Breast epithelium (tissue), 4 donors: ENCODE measurements around the gene GCLC. TPM values are rescaled to one million over a fixed set of nuclear protein-coding genes. Genes with fewer than 3 reads are reported as not detected.

Source experiments
- DNase-seq, 2 donors: peaks; one replicate each; pipeline ENCODE4 v3.0.0-alpha.2; 2019; ENCODE audit warnings: low spot score in 2 of 2
- H3K27ac ChIP-seq, 2 donors: fragments of 200-600 bp; sonication (generic) in 1 of 2; one replicate each; pipeline ENCODE4 v1.5.1; 2016 to 2019; ENCODE audit warnings: mild to moderate bottlenecking in 1 of 2
- H3K27me3 ChIP-seq, 2 donors: fragments of 200-600 bp; sonication (generic) in 1 of 2; one replicate each; pipeline versions ENCODE4 v1.5.1 to v1.6.0; 2017 to 2019; ENCODE audit warnings: control low read depth in 1 of 2, mild to moderate bottlenecking in 1 of 2
- H3K36me3 ChIP-seq: fragments of 200-600 bp; one replicate; pipeline ENCODE4 v1.5.1; 2019
- H3K4me1 ChIP-seq, 2 donors: fragments of 200-600 bp; sonication (generic); one replicate each; pipeline ENCODE4 v1.5.1; 2016 to 2019; ENCODE audit warnings: control low read depth in 1 of 2
- H3K4me3 ChIP-seq, 3 donors: fragments of 200-600 bp; sonication (generic); 1 replicate in 2 of 3; 2 replicates in 1 of 3; pipeline ENCODE4 v1.5.1; 2016 to 2019; ENCODE audit warnings: mild to moderate bottlenecking in 3 of 3, moderate library complexity in 2 of 3
- H3K9me3 ChIP-seq, 2 donors: fragments of 200-600 bp; sonication (generic) in 1 of 2; one replicate each; pipeline ENCODE4 v1.5.1; 2016 to 2019; ENCODE audit warnings: control low read depth in 1 of 2
- POLR2A ChIP-seq: fragments of 450-650 bp; IDR thresholded peaks from one replicate; pipeline ENCODE4 v1.6.1; 2016; ENCODE audit warnings: antibody characterized with exemption, mild to moderate bottlenecking, moderate library complexity
- POLR2AphosphoS5 ChIP-seq, 3 donors: sonication (generic); formaldehyde crosslinking; IDR thresholded peaks; one replicate each; pipeline ENCODE4 v1.6.1; 2017; ENCODE audit warnings: antibody characterized with exemption in 3 of 3
- intact Hi-C: fragments of 100-400 bp; cut with DNase I; formaldehyde crosslinking; loops from one replicate; pipeline ENCODE4 v1.15.1; 2023; ENCODE audit warnings: low total_unique reads
- total RNA-seq, 3 donors: library from RNA; depleted of rRNA; stranded (reverse); fragments of >200 nt; gene quantifications; one replicate each; pipeline ENCODE4 v1.1.0, GENCODE V29; 2016
- TF ChIP-seq, protein P1 (sequence below), 3 donors: fragments of 450-650 bp; IDR thresholded peaks; one replicate each; pipeline ENCODE4 v1.5.1; 2016 to 2017; ENCODE audit warnings: antibody characterized with exemption in 3 of 3, mild to moderate bottlenecking in 3 of 3, moderate library complexity in 3 of 3

GCLC gene
- total RNA-seq, 3 donors from 2014 or later = 33.8 to 50.6 (median 39.0) TPM

DNA sequence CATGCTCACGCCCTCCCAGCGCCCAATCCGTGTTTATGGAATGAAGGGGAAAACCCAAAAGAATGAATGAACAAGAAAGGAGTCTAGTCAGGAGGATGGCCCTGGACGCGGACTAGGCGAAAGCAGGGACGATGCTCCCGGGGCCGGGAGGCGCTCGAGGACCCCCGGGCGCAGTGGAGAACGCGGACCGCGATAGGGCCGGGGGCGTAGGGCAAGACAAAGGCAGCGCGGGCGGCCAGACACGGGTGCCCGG is 758 bp downstream of the GCLC start:
- no peak for DNase-seq
- no peak for TF ChIP-seq POLR2AphosphoS5 (IDR thresholded peaks at IDR 0.05)
- no peak for TF ChIP-seq POLR2A
- Histone ChIP-seq H3K4me3 (peak overlapping the region; percentile 76 to 94 (median 91)), H3K9me3 (no peaks in the 10 kb centered on the region), H3K27ac (peak overlapping the region; percentile 89 to 96), H3K36me3 (no peaks in the 10 kb centered on the region), H3K4me1 (no peaks in the 10 kb centered on the region), H3K27me3 (no peaks in the 10 kb centered on the region)
- intact Hi-C loops = no loop called here

DNA sequence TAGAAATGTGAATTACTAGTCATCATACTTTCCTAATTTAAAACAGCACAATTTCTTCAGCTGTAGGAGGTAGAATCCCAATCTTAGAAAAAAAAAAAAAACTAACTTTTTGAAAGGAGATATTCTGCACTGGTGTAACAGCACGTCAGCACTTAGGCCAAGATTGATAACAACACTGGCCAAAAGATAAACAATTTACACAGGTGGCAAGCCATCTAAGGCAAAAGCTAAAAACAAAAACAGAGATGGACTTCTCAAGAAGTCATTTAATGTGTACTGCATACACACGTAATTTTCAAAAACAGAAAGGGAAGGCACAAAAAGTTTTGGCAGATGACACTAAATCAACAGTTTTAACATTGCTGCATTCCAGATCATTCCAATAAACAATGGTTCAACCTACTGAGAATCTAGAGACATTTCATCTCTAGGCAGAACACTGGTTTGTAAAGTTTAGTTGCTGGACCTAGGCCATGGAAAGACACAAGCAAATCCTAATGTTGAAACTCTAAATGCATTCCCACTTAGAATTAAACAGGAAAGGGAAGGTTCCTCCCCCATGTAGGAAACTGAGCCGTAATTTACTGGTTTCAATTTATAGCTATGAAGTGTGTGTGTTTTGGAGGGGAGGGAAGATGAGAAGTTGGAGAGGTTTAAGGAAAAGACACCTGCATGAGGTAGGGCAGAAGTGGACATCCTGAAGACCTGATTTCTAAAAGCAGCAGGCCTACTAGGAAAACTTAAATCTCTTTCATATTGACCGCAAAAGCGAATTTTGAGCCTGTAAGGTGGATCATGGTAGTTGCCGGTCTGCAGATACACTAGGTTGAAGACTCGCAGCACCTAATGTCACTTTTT is 1.3 kb downstream of the GCLC start:
- peak overlapping the region; percentile 89 to 96 for H3K27ac ChIP-seq
- H3K9me3 ChIP-seq = no peaks in the 10 kb centered on the region
- no peak for DNase-seq
- TF ChIP-seq POLR2AphosphoS5 (IDR thresholded peaks at IDR 0.05) (no peak), POLR2A (no peak)
- TF ChIP-seq, protein P1, sequence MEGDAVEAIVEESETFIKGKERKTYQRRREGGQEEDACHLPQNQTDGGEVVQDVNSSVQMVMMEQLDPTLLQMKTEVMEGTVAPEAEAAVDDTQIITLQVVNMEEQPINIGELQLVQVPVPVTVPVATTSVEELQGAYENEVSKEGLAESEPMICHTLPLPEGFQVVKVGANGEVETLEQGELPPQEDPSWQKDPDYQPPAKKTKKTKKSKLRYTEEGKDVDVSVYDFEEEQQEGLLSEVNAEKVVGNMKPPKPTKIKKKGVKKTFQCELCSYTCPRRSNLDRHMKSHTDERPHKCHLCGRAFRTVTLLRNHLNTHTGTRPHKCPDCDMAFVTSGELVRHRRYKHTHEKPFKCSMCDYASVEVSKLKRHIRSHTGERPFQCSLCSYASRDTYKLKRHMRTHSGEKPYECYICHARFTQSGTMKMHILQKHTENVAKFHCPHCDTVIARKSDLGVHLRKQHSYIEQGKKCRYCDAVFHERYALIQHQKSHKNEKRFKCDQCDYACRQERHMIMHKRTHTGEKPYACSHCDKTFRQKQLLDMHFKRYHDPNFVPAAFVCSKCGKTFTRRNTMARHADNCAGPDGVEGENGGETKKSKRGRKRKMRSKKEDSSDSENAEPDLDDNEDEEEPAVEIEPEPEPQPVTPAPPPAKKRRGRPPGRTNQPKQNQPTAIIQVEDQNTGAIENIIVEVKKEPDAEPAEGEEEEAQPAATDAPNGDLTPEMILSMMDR (IDR thresholded peaks at IDR 0.05) = no peak
- no peaks in the 10 kb centered on the region for H3K36me3 ChIP-seq
- no peaks in the 10 kb centered on the region for H3K27me3 ChIP-seq
- peak overlapping the region; percentile 76 to 94 (median 91) for H3K4me3 ChIP-seq
- no peaks in the 10 kb centered on the region for H3K4me1 ChIP-seq
- intact Hi-C loops = no loop called here

DNA sequence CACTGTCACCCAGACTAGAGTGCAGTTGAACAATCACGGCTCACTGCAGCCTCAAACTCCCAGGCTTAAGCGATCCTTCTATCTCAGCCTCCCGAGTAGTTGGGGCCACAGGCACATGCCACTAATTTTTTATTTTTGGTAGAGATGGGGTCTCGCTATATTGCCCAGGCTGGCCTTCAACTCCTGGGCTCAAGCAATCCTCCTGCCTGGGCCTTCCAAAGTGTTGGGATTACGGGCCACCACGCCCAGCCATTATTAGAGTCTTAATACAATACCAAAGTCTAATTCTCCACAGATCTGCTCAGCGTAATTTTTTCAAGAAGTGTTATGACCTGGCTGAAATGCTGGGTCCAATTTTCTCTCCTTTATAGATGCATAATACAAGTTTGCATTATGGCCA is 3.0 kb downstream of the GCLC start:
- TF ChIP-seq POLR2A = no peak
- TF ChIP-seq, protein P1 (IDR thresholded peaks at IDR 0.05) = no peak
- no peak for TF ChIP-seq POLR2AphosphoS5 (IDR thresholded peaks at IDR 0.05)
- H3K36me3 ChIP-seq = no peaks in the 10 kb centered on the region
- H3K9me3 ChIP-seq = no peaks in the 10 kb centered on the region
- intact Hi-C loops = no loop called here
- DNase-seq = no peak
- no peak overlapping the region for H3K4me3 ChIP-seq
- no peak overlapping the region for H3K27ac ChIP-seq
- no peaks in the 10 kb centered on the region for H3K4me1 ChIP-seq
- no peaks in the 10 kb centered on the region for H3K27me3 ChIP-seq

DNA sequence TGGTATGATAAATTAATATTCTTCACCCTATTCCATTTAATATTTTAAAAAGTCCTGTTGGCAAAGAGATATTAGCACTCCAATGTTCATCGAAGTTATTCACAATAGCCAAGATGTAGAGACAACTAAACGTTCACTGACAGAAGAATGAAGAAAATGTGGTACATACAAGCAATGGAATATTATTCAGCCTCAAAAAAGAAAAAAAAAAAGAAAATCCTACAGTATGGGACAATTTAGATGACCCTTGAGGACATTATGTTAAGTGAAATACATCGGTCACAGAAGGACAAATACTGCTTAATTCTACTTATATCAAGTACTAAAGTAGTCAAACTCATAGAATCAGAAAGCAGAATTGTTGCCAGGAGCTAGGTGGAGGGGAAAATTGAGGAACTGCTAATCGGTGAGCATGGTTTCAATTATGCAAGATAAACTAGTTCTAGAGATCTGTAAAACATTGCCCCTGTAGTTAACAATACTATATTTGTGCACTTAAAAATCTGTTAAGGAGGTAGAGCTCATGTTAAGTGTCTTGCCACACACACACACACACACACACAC is 4.7 kb downstream of the GCLC start:
- H3K27ac ChIP-seq = no peak overlapping the region
- H3K36me3 ChIP-seq = no peaks in the 10 kb centered on the region
- H3K9me3 ChIP-seq = no peaks in the 10 kb centered on the region
- H3K4me1 ChIP-seq = no peaks in the 10 kb centered on the region
- no peak overlapping the region for H3K4me3 ChIP-seq
- no peak for TF ChIP-seq POLR2AphosphoS5 (IDR thresholded peaks at IDR 0.05)
- TF ChIP-seq, protein P1 (IDR thresholded peaks at IDR 0.05) = no peak
- H3K27me3 ChIP-seq = no peaks in the 10 kb centered on the region
- DNase-seq = no peak
- intact Hi-C loops = no loop called here

DNA sequence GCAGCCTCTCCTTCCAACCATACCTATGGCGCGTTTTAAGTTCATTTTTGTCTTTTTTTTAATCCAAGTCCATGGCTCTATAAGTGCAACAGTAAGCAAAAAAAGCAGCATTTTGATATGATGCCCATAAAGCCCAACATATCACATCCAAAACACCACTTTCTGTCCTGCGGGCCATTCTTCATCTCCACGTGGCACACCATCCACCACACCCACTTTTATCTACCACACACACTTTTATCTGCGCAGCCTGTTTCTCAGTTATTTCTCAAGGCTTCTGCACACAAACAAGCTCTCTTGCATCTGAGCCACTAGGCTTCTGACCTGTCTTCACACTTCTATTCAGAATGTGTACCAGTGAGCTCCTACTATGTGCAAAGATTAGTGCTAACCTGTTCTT is 5.3 kb downstream of the GCLC start:
- H3K4me3 ChIP-seq = no peak overlapping the region
- no peaks in the 10 kb centered on the region for H3K4me1 ChIP-seq
- intact Hi-C loops = no loop called here
- no peak overlapping the region for H3K27ac ChIP-seq
- TF ChIP-seq POLR2AphosphoS5 (IDR thresholded peaks at IDR 0.05) (no peak), POLR2A (no peak)
- TF ChIP-seq, protein P1 (IDR thresholded peaks at IDR 0.05) = no peak
- H3K9me3 ChIP-seq = no peaks in the 10 kb centered on the region
- DNase-seq = no peak
- H3K27me3 ChIP-seq = no peaks in the 10 kb centered on the region
- no peaks in the 10 kb centered on the region for H3K36me3 ChIP-seq
